GM23248 (cell line): ENCODE data around the gene STMN1.

Experiments used
- EZH2 ChIP-seq: fragments of 200-600 bp; sonication (generic); IDR thresholded peaks from 2 replicates; pipeline ENCODE4 v1.6.1; 2018; ENCODE audit warnings: antibody characterized with exemption, mild to moderate bottlenecking; ENCODE audit not compliant: insufficient read depth, poor library complexity, severe bottlenecking
- EZH2phosphoT487 ChIP-seq: fragments of 200-600 bp; sonication (generic); IDR thresholded peaks from 2 replicates; pipeline ENCODE4 v1.6.1; 2018; ENCODE audit warnings: antibody characterized with exemption, moderate library complexity, mild to moderate bottlenecking, low read depth; ENCODE audit not compliant: insufficient read depth

GRCh38 chr1:25904943-25905679 lies 1.1 kb downstream of the STMN1 start:
- TF ChIP-seq EZH2 (no peak), EZH2phosphoT487 (no peak)
